MCF 10A (cell line): ENCODE results near the gene MYH6. TPM values are rescaled to one million over a fixed set of nuclear protein-coding genes. Genes with fewer than 3 reads are reported as not detected.

Experiments
- microRNA-seq: library from miRNA; unstranded; fragments of <30 nt; microRNA quantifications from one replicate; pipeline ENCODE4 v1.2.0, GENCODE V29; 2022
- total RNA-seq: library from RNA; stranded (reverse); gene quantifications from 2 replicates; pipeline ENCODE4 v1.2.3, GENCODE V29; 2022

Gene MYH6
- total RNA-seq, 1 experiment from 2014 or later: not detected

Small RNA genes within 50 kb of the gene (microRNA-seq; reads per million reads assigned to microRNA genes)
- gene MIR208A (not detected), gene MIR208B (not detected)

Other genes starting within 250 kb of the MYH6 start
- 1.5 and 2.4 TPM in 2 replicates for gene SLC7A8, start 224.6 kb downstream of the MYH6 start, total RNA-seq
- not detected in 2 replicates for gene RNF212B, start 170.3 kb downstream of the MYH6 start, total RNA-seq
- gene HOMEZ, start 122.1 kb downstream of the MYH6 start, total RNA-seq: 6.6 and 9.3 TPM in 2 replicates
- gene PPP1R3E, start 105.4 kb downstream of the MYH6 start, total RNA-seq: 7.2 and 7.8 TPM in 2 replicates
- 41.2 and 42.5 TPM in 2 replicates for gene BCL2L2, start 101.4 kb downstream of the MYH6 start, total RNA-seq
- 153 and 167 TPM in 2 replicates for gene PABPN1, start 86.8 kb downstream of the MYH6 start, total RNA-seq
- not detected in 2 replicates for gene SLC22A17, start 55.4 kb downstream of the MYH6 start, total RNA-seq
- gene EFS, start 43.1 kb downstream of the MYH6 start, total RNA-seq: not detected in 2 replicates
- not detected in 2 replicates for gene IL25, start 35.5 kb downstream of the MYH6 start, total RNA-seq
- gene CMTM5, start 31.2 kb downstream of the MYH6 start, total RNA-seq: not detected in 2 replicates
- gene MYH7, start 27.4 kb upstream of the MYH6 start, total RNA-seq: not detected in 2 replicates
- 44.5 and 46.8 TPM in 2 replicates for gene NGDN, start 61.4 kb upstream of the MYH6 start, total RNA-seq
- 1.8 and 2.1 TPM in 2 replicates for gene ZFHX2, start 143.5 kb upstream of the MYH6 start, total RNA-seq
- 16.8 and 22.4 TPM in 2 replicates for gene THTPA, start 148.0 kb upstream of the MYH6 start, total RNA-seq
- gene AP1G2, start 159.5 kb upstream of the MYH6 start, total RNA-seq: 89.2 and 95.7 TPM in 2 replicates
- not detected in 2 replicates for gene JPH4, start 170.5 kb upstream of the MYH6 start, total RNA-seq
- gene DHRS2, start 228.1 kb upstream of the MYH6 start, total RNA-seq: 0.27 and 1.1 TPM in 2 replicates